Measurements from ENCODE around the gene GAA.
"Not testable (repeated sequence)": the region's sequence is repeated elsewhere in the genome, so short reads cannot be mapped to it uniquely, and the experiment has no call there.

GAA gene

DNA sequence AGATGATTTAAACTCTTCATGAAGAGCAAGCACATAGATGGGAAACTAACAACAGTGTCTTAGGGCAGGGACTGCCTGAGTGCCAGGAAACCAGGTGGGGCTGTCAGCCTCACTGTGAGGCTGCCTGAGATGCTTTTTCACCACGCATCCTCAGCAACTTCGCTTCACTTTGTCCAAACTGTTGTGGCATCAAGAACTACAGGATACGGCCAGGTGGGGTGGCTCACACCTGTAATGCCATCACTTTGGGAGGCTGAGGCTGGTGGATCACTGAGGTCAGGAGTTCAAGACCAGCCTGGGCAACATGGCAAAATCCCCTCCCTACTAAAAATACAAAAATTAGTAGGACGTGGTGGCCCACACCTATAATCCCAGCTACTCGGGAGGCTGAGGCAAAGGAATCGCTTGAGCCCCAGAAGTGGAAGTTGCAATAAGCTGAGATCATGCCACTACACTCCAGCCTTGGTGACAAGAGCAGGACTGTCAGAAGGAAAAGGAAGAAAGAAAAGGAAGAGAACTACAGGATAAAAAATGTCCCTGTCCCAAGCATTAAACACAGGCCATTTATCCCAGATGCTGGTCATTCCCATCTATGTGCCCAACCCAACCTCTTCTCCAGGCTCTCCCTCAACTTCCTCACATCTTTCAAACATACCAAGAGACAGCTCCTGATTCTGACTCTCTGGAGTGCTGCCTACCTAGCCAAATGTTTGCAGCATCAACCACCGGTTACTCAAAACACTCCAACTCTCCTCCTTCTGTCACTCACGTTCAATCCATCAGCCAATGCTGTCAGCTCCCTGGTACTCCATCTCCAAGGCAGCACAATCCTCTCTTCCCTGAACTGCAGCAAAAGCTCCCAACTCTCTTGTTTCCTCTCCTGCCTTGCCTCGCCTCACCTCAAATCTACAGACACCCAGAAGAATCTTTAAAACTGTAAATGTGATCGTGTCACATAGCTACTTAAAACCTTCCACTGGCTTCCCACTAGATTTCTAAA lies 44.0 kb downstream of the GAA start:
- DNase-seq (ENCODE audit: low read depth in 2 of 2), result no peak

DNA sequence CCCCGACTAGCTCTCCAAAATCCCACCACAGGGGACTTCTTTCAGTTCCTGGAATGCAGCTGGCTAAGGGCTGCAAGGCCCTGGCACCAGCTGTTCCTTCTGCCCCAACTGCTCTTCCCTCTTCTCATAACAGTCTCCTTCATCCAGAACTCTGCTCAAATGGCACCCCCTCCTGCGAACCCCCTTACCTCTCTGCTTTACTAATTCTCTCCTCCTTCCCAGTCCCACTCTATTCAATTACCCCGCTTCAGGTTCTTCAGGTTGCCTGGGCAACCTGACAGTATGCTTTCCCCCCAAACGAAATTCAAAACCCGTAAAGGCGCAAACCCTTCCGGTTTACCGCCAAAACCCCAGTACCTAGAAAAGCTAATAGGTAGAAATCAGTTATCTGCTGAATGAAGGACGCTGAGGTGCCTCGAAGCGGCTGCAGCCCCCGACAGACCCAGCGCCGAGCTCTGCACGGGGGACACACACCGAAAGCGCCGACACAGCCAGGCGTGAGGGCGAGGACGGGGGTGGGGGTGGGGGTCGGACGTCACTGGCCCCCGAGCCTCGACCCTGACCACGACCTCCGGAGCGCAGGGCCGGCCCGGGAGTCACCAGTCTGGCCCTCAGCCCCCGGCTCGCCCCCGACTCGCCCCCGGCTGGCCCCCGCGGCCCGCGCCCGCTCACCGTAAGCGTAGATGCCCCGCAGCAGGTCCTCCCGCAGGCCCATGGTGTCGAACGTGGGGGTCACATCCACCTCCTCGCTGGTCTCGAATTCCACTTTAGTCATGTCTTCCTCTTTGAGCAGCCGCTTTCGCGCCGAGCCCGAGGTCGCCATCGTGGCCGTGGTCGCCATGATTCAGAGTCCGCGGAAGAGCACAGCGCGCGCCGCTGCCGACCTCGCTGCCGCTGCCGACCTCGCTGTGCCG lies 45.0 kb downstream of the GAA start:
- peak in 1 of 2 donors; percentile 8 for DNase-seq (ENCODE audit: low read depth in 2 of 2)

DNA sequence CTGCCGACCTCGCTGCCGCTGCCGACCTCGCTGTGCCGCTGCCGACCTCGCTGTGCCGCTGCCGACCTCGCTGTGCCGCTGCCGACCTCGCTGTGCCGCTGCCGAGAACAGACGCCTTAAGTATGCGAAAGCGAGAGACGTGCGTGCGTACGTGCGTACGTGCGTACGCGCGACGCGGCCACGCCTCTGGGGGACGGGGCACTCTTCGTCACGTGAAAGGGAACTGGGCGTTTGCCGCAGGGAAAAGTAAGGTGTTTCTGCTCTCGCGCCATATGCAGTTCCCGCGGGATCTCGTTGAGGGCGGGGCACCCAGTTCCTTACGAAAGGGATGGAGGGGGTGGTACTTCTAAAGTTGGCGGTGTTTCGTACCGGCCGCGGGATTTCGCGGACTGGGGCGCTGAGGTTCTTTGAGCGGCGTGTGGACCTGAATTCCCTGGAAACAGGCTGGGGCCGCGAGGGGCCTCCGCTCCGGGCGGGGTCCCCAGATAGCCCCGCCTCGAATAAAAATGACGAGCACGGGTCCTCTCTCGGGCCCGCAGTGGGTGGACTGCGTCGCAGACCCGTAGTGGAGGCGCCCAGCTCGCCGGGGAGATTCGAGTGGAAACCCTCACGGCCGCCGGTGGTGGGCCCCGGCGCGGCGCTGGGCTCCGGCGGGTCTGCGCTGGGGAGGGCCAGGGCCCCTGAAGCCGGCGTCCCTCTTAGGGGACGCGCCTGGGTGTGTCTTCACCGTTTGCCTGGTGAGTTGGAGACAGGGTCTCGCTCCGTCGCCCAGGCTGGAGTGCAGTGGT lies 45.8 kb downstream of the GAA start, which contains the start of gene EIF4A3:
EIF4A3 (minus strand) TSS at position 94 of the 788 bp plus-strand sequence. CDS start 167 bp downstream, outside the sequence.
- DNase-seq (ENCODE audit: low read depth in 2 of 2), result peak; percentile 95 to 96

DNA sequence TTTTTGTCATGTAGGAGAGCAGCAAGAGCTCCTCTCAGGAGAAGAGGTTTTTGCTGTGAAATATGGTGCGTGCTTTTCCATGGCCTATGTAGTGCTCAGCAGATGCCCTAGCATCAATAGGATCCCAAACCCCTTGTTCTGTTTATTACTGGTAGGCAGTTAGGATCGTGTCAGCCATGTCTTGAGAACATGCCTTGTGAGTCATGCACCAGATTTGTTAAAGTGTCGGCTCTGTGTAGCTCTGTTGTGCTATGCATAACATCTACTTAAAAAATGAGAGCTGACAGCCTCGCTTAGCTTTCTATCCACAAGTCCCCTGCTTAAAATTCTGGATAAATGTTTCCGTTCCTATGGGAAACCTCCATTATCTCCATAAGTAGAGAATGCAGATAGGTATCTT lies 50.0 kb downstream of the GAA start:
- no peak for DNase-seq (ENCODE audit: low read depth in 2 of 2)

DNA sequence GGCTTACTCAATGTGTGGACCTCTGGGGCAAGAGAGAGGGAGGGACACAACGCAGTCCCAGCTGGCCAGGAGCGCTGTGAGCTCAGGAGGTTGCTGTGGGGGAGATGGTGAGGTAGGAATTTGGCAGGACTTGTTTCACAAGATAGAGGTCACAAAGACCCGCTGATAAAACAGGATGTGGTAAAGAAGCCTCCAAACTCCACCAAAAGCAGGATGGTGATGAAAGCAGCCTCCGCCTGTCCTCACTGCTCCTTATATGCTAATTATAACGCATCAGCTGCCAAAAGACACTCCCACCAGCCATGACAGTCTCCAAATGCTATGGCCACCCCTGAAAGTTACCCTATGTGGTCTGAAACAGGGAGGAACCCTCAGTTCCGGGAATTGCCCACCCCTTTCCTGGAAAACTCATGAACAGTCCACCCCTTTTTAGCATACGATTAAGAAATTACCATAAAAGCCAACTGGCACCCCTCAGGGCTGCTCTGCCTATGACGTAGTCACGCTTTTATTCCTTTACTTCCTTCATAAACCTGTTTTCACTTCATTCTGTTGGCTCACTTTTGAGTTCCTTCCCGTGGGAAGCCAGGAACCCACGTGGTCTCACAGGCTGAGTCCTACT lies 50.8 kb downstream of the GAA start:
- DNase-seq (ENCODE audit: low read depth in 2 of 2), result no peak

DNA sequence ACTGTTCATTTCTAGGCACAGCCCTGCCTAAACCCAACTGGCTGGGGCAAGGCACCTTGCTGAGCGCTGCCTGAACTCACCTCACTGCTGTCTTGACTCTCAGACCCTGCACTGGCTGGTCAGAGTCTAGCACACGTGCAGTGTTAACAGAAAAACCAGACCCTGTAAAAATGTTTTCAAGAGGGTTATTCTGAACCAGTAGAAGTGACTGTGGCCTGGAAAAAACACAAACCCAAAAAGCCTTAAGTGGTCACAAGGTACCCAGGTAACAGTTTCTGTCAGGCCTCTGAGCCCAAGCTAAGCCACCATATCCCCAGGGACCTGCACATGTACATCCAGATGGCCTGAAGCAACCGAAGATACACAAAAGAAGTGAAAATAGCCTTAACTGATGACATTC lies 51.6 kb downstream of the GAA start:
- no peak for DNase-seq (ENCODE audit: low read depth in 2 of 2)

DNA sequence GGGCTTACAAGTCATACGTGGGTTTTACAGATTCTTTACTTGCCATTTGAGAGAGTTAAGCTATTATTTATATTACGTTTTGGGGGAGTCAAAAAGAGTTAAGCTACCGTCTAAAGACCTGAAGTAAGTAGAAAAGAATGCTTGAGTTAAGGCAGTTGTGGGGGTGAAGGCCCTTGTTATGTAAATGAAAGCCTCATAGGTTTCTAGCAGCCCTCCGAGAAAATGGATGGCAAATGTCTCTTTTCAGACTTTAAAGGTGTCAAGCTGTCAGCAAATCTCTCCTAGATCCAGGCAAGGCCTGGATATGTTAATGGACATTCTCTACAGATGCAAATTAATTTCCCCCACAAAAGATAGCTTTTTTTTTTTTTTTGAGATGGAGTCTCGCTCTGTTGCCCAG lies 52.8 kb downstream of the GAA start:
- DNase-seq (ENCODE audit: low read depth in 2 of 2), result no peak

DNA sequence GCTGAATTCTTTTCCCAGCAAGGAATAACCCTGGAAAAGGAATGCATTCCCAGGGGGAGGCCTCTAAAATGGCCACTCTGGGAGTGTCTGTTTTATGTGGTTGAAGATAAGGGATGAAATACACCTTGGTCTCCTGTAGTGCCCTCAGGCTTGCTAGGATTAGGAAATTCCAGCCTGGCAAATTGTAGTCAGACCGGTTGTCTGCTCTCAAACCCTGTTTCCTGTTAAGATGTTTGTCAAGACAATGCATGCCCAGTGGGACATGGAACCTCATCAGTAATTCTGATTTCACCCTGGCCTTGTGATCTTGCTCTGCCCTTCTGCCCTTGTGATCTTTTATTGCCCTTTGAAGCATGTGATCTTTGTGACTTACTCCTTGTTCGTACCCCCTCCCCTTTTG lies 54.2 kb downstream of the GAA start:
- not testable (repeated sequence) for DNase-seq (ENCODE audit: low read depth in 2 of 2)

DNA sequence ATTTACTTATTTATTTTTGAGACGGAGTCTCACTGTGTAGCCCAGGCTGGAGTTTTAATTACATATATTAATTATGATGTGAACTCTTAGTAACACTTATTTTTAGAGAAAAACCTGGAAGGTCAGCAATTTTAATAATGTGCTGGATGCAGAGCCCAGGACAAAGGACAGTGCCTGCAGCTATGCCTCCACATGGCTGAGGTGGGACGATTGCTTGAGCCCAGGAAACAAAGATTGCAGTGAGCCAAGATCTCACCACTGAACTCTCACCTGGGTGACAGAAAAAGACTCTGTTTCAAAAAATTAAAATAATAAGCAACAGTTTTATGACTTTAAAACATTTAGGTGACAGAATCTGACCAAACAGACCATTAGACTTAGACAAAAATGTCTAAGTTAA lies 57.5 kb downstream of the GAA start:
- no peak for DNase-seq (ENCODE audit: low read depth in 2 of 2)

DNA sequence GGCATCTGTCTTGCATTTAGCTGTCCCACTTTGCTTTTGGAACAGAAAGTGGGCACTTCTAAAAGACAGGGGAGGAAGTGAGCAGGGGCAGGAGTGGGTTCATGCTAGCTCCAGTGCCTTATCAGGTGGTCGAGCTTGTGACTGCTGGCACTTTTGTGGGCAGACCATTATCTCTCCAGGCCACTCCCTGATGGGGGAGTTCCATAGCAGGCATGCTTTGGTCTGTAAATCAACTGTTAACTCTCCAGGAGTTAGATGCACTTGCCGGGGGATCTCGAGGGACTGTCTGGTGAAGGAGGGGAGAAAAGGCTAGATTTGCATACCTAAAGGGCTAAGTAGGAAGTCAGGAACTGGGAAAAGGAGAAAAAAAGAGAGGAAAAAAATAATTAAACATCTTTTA lies 59.2 kb downstream of the GAA start:
- no peak for DNase-seq (ENCODE audit: low read depth in 2 of 2)

DNA sequence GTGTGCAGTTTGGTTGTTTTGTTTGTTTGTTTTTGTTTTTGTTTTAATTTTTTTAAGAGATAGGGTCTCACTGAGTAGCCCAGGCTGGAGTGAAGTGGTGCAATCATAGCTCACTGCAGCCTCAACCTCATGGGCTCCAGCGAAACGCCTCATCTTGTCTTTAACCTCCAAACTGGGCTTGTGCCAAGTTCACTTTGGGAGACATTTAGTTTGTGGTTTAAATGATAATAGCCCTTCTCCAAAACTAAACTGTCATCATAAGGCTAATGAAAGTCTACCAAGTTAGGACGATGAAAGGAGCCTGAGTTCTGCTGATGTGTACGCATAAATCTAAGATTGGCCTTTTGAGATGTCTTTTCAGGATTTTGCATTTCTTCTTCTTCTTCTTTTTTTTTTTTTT lies 62.0 kb downstream of the GAA start:
- DNase-seq (ENCODE audit: low read depth in 2 of 2), result no peak

DNA sequence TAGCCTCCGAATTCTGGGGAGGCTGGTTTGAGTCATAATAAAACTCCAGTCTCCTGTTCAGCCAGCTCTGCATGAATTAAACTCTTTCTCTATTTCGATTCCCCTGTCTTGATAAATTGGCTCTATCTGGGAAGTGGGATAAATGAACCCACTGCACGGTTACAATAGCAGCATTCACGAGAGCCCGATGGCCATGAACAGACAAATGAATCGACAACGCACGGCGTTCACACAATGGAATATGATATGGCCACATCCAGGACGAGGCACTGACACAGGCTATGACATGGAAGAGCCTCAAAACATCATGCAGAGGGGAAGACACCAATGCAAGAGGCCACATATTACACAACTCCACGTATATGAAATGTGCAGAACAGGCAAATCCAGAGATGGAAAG lies 62.8 kb downstream of the GAA start:
- DNase-seq (ENCODE audit: low read depth in 2 of 2), result no peak

DNA sequence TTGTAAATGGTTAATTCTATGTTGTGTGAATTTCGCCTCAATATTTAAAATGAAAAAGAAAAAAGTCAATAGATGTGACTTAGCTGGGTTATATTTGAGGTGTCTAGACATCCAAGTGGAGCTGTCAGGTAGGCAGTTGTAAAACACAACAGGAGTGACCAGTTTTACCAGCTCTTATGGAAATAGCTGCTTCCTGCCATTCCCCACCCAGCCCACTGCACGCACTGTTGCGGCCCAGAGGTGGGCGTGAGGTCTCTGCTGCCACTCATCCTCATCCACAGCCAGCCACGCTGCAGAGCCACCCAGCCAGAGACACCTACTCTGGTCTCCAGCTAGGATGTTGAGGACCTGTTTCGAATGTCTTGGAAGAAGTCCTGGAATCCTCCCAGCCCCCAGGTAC lies 65.1 kb downstream of the GAA start:
- no peak for DNase-seq (ENCODE audit: low read depth in 2 of 2)

DNA sequence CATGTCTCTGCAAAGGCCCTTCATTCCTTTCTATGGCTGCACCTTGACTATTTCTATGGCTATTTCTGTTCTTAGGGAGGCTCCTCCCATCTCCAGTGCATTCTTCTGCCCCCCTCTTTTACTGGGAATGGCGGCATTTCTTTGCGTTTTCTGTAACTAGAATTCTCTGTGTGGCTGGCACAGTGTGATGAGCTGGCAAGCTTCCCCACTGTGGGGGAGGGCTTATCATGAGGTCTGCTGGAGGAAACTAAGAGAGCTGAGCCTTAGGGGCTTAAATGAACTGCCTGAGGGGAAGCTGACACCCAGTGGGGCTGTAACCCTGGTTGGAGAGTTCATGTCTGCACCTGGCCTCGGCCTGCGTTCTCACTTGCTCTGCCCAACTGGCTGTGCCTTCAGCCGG lies 67.0 kb downstream of the GAA start:
- no peak for DNase-seq (ENCODE audit: low read depth in 2 of 2)

DNA sequence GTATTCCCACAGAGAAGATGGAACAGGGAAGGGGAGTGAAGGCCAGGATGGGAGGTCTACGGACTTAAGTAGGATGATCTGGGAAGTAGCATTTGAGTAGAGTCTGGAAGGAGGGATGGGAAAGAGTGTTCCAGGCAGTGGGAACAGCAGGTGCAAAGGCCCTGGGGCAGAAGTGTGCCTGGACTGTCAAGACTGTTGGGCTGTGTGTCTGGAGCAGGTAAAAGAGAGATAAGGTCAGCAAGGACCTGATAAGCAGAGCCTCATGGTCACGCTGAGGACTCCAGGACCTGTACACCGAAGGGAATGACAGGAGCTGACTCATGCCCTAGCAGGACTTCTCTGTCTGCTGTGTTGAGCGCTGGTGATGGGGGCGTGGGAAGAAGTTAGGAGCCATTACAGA lies 67.7 kb downstream of the GAA start:
- DNase-seq (ENCODE audit: low read depth in 2 of 2), result no peak
